ES-I3 (cell line): Measurements from ENCODE around the gene CXorf65.

Experiments
- H3K36me3 ChIP-seq: 2 replicates; pipeline ENCODE4 v1.6.1; 2013; ENCODE audit warnings: mild to moderate bottlenecking, low read length, control low read depth, moderate library complexity; ENCODE audit not compliant: insufficient read depth
- H3K4me1 ChIP-seq: 2 replicates; pipeline ENCODE4 v1.6.1; 2013; ENCODE audit warnings: mild to moderate bottlenecking, control low read depth, low read length; ENCODE audit not compliant: insufficient read depth
- H3K9ac ChIP-seq: 2 replicates; pipeline ENCODE4 v1.6.1; 2013; ENCODE audit warnings: low read depth, mild to moderate bottlenecking, low read length, moderate library complexity
- H3K9me3 ChIP-seq: 2 replicates; pipeline ENCODE4 v1.6.1; 2013; ENCODE audit warnings: mild to moderate bottlenecking, low read length, moderate library complexity; ENCODE audit not compliant: control insufficient read depth, insufficient read depth

Gene CXorf65

DNA sequence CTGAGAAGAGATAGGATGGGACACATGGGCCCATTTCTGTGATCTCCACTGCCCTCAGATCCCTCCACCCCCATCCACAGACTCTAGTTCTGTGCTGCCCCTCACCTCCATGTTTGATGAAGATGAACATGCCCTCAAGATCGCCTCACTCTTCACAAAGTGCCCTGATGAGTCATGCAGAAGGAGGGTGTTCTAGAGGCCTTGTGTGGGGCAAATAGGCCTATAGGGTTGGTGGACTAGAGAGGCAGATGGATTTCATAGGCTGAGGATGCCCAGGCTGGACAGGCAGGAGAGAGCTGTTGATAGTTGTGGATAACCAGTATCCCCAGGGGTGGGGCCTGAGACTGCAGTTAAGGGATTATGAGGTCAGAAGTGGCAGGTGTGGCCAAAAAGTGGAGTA lies at the start of gene CXorf65:
Gene CXorf65, minus strand, starts transcription at position 314 of the 400 bp plus-strand sequence. Its CDS starts 184 bp downstream, at position 130.
- peaks cover 21% of the 10 kb centered on the region for H3K4me1 ChIP-seq
- H3K36me3 ChIP-seq = no peaks in the 10 kb centered on the region
- H3K9ac ChIP-seq = no peak within 1 kb of the TSS
- no peaks in the 10 kb centered on the region for H3K9me3 ChIP-seq

DNA sequence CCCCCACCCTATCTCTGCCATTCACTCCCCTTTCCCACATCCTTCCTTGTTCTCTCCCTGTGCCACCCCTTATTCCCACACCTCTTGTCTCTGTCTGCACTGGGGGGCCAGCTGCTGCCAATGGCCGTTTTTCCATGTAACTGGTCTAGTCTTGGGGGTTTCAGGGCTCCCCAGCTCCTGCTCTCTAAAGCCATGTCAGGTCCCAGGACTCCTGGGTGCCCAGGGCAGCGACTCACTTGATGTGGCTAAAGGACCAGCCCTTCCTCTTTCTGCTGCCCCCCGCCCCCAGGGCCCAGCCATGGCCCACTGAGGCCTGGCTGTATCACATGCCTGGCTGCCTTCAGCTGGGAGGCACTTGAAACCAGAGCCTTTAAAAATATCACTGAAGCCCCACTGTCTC lies 48.1 kb upstream of the CXorf65 start:
- Histone ChIP-seq H3K36me3 (no peaks in the 10 kb centered on the region; the same call in 1 of the 2 replicates), H3K9me3 (no peaks in the 10 kb centered on the region), H3K9ac (no peak overlapping the region), H3K4me1 (no peaks in the 10 kb centered on the region)

DNA sequence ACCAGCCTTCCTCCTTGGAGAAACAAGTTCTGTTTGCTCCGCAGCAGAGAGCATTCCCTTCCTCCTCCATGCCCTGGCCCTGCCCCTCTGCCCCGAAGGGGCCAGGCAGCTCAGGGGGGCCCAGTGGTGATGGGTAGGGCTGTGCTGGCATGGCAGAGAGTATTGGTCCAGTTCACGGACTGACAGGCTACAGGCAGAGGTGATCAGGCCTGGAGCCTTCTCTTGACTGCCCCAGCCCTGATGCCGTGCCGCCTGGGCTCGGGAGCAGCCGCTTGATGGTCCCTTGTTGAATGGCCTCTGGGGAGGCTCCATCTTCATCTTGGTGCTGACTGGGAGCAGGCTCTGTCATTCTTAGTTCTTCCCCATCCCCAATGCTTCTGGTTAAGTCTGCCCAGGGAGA lies 47.7 kb upstream of the CXorf65 start:
- Histone ChIP-seq H3K36me3 (no peaks in the 10 kb centered on the region; the same call in 1 of the 2 replicates), H3K9me3 (no peaks in the 10 kb centered on the region), H3K4me1 (0 out of 2 replicates have a peak, but pooled peaks cover 1% of the 10 kb centered on the region), H3K9ac (no peak overlapping the region)

DNA sequence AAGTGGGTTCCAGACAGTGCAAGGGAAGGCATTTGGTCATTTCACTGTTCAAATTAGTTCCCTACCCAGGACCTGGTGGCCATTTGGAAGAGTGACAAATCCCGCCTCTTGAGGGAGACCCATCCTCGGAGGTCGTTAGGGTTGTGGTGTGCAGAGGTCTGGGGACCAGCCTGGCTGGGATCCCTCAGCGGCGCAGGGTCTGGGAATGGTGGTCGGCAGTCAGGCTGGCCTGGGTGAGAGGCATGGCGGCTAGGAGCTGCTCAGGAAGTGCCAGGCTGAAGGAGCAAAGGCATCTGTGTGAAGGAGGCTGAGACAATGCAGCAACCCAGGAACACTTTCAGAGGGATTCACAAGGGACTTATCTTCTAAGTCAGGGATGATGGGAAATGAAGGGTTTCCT lies 44.8 kb upstream of the CXorf65 start:
- H3K36me3 ChIP-seq = no peaks in the 10 kb centered on the region; the same call in 1 of the 2 replicates
- H3K9me3 ChIP-seq = no peaks in the 10 kb centered on the region
- H3K9ac ChIP-seq = no peak overlapping the region
- peaks cover 22% of the 10 kb centered on the region for H3K4me1 ChIP-seq

DNA sequence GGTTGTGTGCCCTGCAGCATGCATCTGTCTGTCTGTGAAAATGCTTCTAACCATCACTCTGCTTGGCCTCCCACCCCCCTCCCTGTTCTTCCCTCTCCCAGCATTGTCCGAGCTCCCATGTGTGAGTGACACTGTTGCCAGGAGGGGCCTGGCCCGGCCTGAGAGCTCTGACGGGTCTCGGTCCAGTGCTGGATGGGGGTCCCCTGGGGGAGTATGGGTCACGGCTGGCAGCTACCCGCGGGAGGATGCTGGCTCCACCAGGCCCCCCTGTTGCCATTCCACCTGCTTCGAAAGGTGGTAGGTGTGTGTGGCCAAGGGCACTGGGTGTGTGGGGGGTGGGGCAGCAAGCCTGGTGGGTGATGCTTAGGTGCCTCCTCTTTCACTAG lies 41.7 kb upstream of the CXorf65 start:
- no peaks in the 10 kb centered on the region for H3K36me3 ChIP-seq
- H3K9me3 ChIP-seq = no peaks in the 10 kb centered on the region
- peaks cover 25% of the 10 kb centered on the region for H3K4me1 ChIP-seq
- H3K9ac ChIP-seq = no peak overlapping the region

DNA sequence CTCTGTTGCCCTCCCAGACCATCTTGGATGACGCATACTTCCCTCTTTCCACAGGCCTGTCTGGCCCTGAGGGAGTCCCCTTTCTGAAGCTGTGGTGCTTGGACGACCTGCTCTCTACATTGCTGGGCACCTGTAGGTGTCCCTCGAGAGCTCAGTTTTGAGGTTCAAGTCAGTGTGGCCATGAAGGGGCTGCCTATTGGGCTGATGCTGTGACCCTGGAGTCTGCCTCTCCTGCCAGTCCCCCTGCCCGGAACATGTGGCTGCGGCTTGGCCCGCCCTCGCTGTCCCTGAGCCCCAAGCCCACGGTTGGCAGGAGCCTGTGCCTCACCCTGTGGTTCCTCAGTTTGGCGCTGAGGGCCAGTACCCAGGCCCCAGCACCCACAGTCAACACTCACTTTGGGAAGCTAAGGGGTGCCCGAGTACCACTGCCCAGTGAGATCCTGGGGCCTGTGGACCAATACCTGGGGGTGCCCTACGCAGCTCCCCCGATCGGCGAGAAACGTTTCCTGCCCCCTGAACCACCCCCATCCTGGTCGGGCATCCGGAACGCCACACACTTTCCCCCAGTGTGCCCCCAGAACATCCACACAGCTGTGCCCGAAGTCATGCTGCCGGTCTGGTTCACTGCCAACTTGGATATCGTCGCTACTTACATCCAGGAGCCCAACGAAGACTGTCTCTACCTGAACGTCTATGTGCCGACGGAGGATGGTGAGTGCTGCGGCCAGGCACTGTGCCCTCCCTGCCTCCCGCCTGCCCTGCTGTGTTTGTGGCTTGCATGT lies 41.1 kb upstream of the CXorf65 start:
- peaks cover 25% of the 10 kb centered on the region for H3K4me1 ChIP-seq
- no peaks in the 10 kb centered on the region for H3K9me3 ChIP-seq
- H3K9ac ChIP-seq = no peak overlapping the region
- no peaks in the 10 kb centered on the region for H3K36me3 ChIP-seq

DNA sequence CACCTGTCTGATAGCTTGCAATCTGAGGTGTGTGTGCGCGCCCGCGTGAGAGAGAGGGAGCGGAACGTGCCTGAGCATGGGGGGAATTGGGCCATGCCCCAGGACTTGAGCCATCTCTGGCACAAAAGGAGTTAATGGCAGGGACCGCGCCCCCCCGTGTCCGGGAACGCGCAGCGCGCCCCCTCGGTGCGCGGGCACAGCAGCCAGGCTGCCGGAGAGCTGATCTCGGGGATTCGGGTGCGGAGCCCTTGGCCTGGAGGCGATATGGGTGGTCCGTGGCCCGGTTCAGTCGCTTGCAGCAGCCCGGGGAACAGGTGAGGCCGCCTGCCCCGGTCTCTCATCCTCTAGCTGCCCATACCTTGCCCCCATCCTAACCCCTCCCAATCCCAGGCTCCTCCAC lies 38.1 kb upstream of the CXorf65 start, which contains the start of gene NLGN3:
Gene NLGN3, plus strand, starts transcription at position 191 of the 400 bp plus-strand sequence. CDS start 2,909 bp downstream, outside the sequence.
- Histone ChIP-seq H3K9ac (peak within 1 kb of the TSS; percentile 59), H3K4me1 (peaks cover 25% of the 10 kb centered on the region), H3K9me3 (no peaks in the 10 kb centered on the region), H3K36me3 (no peaks in the 10 kb centered on the region)

DNA sequence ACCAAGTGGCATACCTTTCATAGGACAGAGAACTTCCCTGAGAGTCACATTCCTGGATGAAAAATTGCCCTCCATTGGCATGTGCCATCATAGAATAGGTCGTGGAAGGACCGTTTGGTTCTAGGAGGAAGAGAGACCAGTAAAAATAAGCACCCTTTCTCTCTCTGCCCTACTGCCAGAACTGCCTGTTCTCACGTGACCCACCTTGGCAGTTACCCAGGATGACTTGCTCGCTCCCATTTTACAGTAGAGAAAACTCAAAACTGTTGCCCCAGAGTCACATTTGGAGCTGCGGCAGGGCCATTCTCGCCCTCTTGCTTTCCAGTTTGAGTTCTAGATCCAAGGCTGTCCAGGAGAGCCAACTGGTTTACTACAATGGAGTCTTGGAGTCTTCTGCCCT lies 37.0 kb upstream of the CXorf65 start:
- Histone ChIP-seq H3K36me3 (no peaks in the 10 kb centered on the region), H3K4me1 (peaks cover 19% of the 10 kb centered on the region), H3K9ac (no peak overlapping the region), H3K9me3 (no peaks in the 10 kb centered on the region)

DNA sequence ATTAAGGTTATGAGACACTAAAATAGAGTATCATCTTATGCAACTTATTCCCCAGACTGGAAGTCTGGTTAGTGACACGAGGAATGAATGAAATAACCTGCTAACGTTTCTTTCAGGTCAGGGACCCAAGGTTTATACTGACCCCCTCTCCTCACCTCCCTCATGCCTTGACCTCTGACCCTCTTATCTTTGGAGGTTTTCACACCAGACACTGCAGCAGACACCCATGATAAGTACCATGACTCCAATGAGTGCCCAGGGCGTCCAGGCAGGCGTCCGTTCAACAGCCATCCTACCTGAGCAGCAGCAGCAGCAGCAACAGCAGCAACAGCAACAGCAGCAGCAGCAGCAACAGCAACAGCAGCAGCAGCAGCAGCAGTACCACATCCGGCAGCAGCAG lies 33.9 kb upstream of the CXorf65 start:
- Histone ChIP-seq H3K4me1 (no peaks in the 10 kb centered on the region), H3K9me3 (no peaks in the 10 kb centered on the region), H3K36me3 (peaks cover 8% of the 10 kb centered on the region; the same call in 1 of the 2 replicates), H3K9ac (no peak overlapping the region)

DNA sequence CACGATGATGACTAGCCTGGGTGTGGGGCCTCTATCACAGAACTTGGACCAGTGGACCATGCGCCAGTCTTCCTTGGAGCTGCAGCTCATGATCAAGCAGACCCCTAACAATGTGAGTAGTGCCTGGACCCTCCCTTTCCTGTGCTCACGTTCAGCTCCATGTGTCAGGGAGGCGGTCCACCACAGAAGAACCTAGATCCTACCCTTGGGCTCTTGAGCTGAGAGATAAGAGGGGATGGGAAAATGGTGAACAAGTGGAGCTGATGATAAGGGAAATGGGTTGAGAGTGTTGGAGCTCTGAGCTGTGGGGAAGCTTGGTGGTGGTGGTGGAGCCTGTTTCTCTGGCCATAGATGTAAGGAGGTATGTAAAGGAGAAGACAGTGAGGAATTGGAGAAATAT lies 25.0 kb upstream of the CXorf65 start:
- peaks cover 5% of the 10 kb centered on the region; the same call in 1 of the 2 replicates for H3K36me3 ChIP-seq
- H3K4me1 ChIP-seq = peaks cover 11% of the 10 kb centered on the region
- H3K9me3 ChIP-seq = no peaks in the 10 kb centered on the region
- no peak overlapping the region for H3K9ac ChIP-seq

DNA sequence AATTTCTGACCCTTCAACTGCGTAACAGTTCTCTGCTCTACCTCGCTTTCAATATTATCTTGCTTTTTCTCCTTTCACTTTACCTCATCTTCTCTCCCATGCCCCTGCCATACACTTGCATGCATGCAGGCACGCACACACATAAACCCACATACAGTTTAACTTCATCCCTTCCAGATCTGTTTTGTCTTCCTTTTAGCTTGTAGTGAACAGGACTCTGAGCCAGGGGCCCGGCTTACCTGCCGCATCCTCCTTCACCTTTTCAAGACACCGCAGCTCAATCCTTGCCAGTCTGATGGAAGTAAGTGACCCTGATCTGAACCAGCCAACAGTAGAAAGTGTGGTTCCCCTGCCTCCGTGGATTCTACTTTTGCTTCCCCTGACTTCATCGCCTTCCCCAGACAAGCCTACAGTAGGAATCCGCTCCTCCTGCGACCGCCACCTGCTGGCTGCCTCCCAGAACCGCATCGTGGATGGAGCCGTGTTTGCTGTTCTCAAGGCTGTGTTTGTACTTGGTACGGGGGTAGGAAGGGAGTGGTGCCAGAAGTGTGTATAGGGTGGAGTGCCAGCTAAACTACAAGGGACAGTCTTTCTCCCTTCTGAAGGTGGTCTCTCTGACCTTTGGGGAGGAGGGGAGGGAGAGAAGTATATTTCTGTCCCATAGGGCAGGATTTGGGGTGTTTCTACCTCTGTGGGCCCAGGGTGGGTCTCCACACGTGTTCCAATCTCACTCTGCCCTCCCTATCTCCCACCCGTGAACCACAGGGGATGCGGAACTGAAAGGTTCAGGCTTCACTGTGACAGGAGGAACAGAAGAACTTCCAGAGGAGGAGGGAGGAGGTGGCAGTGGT lies 22.6 kb upstream of the CXorf65 start:
- Histone ChIP-seq H3K4me1 (peaks cover 11% of the 10 kb centered on the region), H3K9me3 (no peaks in the 10 kb centered on the region), H3K9ac (no peak overlapping the region), H3K36me3 (no peaks in the 10 kb centered on the region)

DNA sequence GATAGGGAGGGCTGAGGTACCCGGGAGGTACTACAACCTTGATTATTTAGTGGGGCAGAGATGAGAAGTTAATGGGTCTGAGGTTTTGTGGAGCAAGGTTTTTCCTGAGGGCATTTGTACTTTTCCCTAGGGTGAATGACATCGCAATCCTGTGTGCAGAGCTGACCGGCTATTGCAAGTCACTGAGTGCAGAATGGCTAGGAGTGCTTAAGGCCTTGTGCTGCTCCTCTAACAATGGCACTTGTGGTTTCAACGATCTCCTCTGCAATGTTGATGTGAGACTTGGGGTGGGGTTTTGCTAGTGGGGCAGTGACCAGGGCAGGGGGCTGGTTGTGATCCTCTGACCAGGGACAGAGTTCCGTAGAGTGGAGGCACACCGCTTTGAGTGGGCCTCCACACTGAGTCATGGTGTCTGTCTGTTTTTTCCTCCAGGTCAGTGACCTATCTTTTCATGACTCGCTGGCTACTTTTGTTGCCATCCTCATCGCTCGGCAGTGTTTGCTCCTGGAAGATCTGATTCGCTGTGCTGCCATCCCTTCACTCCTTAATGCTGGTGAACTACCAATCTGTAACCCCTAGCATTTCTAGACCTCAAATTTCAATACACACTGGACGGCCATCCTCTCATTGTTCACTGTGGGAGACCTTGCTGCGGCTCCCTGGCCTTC lies 21.8 kb upstream of the CXorf65 start:
- no peak overlapping the region for H3K9ac ChIP-seq
- H3K36me3 ChIP-seq = no peaks in the 10 kb centered on the region
- H3K9me3 ChIP-seq = no peaks in the 10 kb centered on the region
- peaks cover 11% of the 10 kb centered on the region for H3K4me1 ChIP-seq

DNA sequence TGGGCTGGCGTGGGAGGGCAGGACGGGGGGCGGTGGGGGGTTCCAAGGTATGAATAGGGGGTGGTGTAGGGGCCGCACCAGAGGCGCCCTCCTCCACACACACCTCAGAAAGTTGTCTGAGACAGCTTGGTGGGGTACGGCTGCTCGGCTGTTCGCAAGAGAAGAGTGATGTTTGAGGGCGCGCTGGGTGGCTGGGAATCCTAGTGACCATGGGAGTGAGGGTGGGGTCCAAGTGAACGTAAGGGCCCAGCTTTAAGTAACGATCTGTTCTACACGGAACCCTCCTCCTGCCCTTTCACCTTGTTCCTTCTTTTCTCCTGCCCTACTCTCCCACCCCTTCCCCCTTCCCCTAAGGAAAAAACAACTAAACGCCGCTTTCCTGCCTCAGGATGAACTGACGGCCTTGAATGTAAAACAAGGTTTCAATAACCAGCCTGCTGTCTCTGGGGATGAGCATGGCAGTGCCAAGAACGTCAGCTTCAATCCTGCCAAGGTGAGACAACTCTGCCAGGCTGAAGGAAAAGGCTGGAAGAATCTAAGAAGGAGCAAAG lies 12.5 kb upstream of the CXorf65 start:
- H3K9ac ChIP-seq = peak overlapping the region; percentile 79
- no peaks in the 10 kb centered on the region for H3K4me1 ChIP-seq
- no peaks in the 10 kb centered on the region for H3K9me3 ChIP-seq
- H3K36me3 ChIP-seq = no peaks in the 10 kb centered on the region; the same call in 1 of the 2 replicates
